ENCODE measurements around the gene SCIMP.
"Not testable (repeated sequence)": the region's sequence is repeated elsewhere in the genome, so short reads cannot be mapped to it uniquely, and the experiment has no call there.

SCIMP gene

DNA sequence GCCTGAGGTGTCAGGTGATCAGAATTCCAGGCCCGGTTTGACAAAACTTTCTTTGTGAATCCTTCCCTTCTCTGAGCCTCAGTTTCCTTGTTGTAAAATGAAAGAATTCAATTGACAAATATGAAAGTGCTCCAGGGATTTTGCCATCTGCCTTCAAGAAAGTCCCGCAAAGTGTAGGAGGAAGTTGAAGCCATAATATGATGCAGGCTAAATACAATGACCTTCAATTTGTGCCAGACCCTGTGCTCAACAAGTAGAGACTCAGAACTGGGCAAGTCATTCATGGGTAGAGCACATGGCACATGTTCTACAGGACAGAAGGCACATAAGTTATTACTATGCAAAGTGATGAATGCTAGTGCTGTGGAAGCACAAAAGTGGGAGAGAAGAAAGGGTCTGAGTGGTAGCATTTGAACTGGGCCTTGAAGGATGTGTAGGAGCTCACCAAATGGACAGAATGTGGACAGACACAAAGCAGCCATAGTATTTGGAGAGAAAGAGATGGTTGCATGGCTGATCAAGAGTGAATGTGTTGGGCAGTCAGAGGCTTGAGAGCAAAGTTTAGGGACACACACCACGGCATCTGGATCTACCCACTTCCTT lies 2.4 kb upstream of the SCIMP start:
- DNase-seq, result peak; percentile 52

GRCh38 chr17:5233492-5233891 lies 1.2 kb downstream of the SCIMP start:
- DNase-seq, result not testable (repeated sequence)

DNA sequence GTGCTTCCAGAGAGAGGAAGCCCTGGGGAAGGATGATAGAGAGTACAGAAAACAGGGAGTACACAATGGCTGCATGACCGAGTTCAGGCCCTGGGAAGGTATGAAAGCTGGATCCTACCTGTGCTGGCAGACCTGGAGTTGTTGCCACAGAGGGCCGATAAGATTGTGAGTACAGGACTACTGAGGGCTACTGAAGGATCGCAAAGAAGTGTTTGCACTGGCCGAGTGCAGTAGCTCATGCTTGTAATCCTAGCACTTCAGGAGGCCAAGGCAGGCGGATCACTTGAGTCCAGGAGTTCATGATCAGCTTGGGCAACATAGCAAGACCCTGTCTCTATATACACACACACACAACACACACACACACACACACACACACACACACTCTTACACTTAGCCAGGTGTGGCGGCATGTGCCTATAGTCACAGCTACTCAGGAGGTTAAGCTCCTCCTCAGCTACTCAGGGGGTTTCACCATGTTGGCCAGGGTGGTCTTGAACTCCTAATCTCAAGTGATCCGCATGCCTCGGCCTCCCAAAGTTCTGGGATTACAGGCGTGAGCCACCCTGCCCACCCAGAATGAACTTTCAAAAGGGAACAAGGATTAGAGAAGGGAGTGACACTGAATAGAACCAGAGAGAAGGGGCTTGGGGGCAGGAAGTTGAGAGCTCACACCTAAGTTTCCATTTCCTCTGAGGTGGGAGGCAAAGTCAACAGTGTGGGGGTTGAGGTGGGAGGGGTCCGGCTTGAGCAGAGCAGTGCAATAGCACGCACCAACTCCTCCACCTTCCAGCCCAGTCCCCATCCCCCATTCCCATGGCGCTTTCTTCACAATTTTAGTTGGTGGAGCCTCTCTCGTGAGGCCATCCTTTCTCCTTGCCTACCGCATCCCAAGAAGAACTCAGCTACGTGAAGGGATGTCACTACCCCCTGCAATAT lies 7.5 kb downstream of the SCIMP start:
- DNase-seq, result no peak

DNA sequence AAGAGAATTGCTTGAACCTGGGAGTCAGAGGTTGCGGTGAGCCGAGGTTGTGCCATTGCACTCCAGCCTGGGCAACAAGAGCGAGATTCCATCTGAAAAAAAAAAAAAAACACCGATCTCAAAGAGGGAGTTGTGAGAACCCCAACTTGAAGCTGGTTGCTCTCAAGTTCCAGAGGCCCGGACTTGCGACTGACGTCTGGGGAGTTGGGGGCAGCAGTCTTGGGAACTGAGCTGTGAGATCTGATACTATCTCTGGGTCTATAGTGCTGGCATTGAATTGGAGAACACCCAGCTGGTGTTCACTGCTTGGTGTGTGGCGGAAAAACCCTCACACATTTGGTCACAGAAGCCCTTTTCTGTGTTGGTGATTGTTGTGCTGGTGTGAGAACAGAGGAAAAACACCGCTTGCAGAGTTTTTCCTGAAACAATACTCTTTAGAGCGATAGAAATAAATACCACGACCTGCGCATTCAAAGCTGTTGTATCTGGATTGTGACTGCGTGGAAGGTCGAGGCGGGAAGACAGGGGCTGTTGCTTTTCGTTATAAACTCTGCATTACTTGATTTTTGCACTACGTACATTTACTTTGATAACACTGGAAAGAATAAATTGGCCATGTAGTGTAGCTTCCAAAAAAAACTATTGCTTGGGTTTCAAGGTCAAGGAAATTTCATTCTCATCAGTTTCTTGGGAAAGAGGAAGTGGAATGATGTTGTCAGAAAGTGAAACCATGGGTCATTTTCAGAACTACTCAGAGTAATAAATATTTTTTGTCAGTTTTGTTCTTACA lies 8.8 kb downstream of the SCIMP start:
- DNase-seq, result peak; percentile 90

GRCh38 chr17:5221912-5222311 lies 12.7 kb downstream of the SCIMP start:
- DNase-seq, result not testable (repeated sequence)

DNA sequence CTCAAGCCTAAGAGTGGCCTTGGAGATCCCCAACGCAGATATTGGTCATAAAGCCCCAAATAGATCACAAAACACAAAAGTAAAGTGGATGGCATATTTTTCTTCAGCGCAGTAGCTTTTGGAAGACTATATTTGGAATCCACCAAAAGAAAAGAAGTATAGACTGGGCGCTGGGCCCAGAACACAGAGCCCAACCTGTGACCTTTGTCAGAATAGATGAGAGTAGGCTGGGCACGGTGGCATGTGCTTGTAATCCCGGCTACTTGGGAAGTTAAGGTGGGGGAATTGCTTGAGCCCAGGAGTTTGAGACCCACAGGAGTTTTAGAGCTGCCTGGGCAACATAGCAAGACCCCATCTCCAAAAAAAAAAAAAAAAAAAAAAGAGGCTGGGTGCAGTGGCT lies 14.6 kb downstream of the SCIMP start:
- no peak for DNase-seq

GRCh38 chr17:5219536-5219935 lies 15.1 kb downstream of the SCIMP start:
- no peak for DNase-seq

DNA sequence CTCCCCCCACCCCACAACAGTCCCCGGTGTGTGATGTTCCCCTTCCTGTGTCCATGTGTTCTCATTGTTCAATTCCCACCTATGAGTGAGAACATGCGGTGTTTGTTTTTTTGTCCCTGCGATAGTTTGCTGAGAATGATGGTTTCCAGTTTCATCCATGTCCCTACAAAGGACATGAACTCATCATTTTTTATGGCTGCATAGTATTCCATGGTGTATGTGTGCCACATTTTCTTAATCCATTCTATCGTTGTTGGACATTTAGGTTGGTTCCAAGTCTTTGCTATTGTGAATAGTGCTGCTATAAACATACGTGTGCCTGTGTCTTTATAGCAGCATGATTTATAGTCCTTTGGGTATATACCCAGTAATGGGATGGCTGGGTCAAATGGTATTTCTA lies 17.1 kb downstream of the SCIMP start:
- not testable (repeated sequence) for DNase-seq

DNA sequence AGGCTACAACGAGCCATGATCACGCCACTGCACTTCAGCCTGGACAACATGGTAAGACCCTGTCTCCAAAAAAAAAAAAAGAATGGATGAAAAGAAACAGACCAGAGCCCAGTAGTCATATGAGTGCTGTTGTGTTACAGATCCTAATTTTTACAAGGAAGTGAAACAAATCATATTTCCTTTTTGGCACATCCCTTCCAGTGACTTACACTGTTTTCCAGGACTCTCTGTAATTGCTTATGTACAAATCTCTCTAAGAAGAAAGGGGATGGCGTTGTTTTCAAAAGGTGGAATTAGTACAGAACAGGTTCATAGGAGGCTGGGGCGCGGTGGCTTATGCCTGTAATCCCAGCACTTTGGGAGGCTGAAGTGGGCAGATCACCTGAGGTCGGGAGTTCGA lies 23.2 kb downstream of the SCIMP start:
- peak; percentile 80 for DNase-seq

GRCh38 chr17:5210614-5211252 lies 23.9 kb downstream of the SCIMP start:
- peak; percentile 71 for DNase-seq

DNA sequence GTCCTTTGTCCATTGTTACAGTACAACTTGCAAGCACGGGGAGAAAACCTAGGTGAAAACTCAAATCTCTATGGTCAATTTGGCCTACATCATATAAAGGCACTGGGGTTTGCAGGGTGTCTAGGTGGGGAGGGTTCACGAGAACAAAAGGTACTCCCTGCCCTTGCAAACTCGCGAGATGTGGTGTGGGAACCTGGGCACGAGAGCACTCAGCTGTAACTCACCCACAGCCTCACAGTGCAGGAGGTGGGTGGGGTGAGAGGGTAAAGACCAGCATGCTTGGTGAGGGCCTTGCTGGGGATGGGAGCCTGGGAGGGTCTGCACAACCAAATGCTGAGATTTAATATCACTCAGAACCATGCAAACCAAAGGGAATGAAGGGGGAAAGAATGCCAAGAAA lies 24.6 kb downstream of the SCIMP start:
- DNase-seq, result no peak

GRCh38 chr17:5209396-5209795 lies 25.3 kb downstream of the SCIMP start:
- DNase-seq, result no peak

GRCh38 chr17:5203908-5204294 lies 30.8 kb downstream of the SCIMP start:
- no peak for DNase-seq

GRCh38 chr17:5203178-5203907 lies 31.3 kb downstream of the SCIMP start:
- no peak for DNase-seq

DNA sequence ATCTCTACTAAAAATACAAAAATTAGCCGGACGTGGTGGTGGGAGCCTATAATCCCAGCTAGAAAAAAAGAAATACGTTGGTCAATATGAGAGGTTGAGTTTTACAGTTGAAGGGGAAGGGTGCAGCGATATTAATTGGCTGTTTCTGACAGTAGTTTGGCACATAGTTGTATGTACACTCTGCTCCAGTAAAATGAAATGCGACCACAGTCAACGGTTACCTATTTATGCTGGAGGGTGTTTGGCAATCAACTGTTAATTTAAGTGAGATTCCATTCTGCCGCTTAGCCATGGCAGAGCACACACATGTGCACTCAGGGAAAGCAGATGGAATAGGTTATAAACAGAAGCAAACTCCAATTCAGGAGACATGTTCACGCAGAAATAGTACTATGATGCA lies 33.6 kb downstream of the SCIMP start:
- DNase-seq, result no peak

DNA sequence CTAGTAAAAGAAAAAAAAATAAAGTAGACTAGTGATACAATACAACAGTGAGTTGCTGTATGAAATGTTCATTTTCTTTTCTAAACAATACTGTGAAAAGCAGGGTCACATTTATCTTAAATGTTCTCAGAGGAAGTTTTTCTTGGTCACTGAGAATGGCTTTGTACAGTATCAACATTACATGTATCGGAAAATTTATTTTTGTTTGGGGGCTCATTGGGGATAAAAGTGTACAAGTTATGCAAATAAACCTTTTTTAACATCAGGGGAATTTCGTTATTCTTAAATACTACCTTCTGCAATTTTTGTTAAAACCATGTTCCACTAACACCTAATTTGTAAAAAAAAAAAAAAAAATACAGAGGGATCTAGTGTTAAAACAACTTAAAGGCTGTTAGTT lies 34.3 kb downstream of the SCIMP start:
- no peak for DNase-seq

DNA sequence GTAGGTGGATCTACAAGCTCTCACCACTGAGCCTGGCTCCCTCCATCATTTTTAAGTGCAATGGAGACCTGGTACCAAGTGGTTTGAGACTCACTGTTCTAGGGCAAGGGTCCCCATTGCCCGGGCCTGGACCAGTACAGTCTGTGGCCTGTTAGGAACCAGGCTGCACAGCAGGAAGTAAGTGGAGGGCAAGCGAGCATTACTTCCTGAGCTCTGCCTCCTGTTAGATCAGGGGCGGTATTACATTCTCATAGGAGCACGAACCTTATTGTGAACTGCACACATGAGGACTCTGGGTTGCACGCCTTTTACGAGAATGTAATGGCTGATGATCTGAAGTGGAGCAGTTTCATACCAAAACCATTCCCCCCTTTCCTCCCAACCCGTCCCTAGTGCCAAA lies 36.2 kb downstream of the SCIMP start:
- DNase-seq, result no peak

DNA sequence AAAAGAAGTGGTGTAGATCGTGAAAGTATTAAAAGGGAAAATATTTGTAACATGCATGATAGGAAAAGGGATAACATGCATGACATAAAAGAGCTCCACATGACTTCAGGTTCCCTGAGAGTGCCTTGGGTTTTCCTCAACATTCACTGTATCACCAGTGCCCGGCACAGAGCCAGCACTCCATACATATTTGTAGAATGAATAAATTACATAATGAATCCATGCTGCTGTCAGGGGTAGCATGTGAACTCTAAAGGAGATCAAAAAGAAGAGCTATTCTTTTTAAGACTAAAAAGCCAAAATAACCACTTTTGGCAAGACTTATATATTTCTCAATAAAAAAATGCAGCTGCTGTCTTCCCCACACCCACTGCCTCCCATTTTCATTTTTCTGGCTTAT lies 40.3 kb downstream of the SCIMP start:
- DNase-seq, result no peak

DNA sequence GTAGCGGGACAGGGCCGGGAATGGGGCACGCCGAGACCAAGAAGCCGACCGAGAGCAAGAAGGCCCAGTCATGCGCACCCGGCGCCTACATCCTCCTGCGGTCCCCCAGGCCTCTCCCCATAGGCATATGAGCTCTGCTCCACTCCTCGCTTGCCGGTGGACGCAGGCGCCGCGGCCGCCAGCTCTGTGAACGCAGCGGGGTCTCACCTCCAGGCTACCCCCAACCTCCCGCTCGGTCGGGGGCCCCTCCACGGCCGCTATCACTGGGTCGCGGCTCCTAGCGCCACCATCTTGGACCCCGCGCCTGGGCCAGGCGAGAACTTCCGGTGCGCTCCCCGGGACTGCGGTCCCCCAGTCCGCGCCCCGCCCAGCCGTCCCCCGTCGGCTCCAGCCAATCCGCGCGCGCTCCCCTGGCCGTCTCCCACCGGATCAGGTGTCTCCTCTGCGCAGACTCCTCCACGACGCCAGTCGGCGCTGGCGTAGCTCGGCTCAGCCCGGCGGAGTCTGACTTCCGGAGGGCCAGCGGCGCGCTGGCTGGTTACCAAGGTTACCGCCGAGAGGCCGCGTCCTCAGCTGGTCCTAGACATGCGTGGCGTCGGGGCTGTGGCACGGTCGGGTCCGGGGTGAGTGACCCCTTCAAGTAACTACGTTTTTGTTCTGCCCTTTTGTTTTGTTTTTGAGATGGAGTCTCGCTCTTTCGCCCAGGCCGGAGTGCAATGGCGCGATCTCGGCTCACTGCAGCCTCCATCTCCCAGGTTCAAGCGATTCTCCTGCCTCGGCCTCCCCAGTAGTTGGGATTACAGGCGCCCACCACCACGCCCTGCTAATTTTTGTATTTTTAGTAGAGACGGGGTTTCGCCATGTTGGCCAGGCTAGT lies 42.9 kb downstream of the SCIMP start, which contains the start of gene ZNF594:
ZNF594 (minus strand) TSS at position 328 of the 877 bp plus-strand sequence. CDS start 7,612 bp downstream, outside the sequence.
- peak; percentile 95 for DNase-seq

DNA sequence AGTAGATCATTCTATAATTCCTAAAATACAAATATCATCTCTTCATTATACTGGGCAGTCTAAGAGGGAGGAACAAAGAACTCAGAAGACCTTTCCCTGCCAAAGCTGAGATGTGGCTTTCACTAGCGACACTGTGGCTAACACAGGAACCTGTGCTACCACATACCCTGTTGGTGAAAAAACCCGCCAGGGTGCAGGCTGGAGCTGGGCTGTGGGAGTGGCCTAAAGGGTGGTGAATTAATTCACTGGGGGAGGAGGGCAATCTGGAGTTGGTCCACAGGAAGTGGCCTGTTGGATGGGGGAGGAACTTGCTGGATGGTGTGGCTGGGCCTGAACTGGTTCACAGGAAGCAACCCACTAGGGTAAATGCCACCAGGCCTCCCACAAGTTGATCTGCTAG lies 50.4 kb downstream of the SCIMP start:
- no peak for DNase-seq

GRCh38 chr17:5183410-5183793 lies 51.3 kb downstream of the SCIMP start:
- DNase-seq, result no peak

All from inflammatory macrophage treated with lipopolysaccharide for 4 hours (primary cell).